Measurements from ENCODE around the gene CTU2.

DNA sequence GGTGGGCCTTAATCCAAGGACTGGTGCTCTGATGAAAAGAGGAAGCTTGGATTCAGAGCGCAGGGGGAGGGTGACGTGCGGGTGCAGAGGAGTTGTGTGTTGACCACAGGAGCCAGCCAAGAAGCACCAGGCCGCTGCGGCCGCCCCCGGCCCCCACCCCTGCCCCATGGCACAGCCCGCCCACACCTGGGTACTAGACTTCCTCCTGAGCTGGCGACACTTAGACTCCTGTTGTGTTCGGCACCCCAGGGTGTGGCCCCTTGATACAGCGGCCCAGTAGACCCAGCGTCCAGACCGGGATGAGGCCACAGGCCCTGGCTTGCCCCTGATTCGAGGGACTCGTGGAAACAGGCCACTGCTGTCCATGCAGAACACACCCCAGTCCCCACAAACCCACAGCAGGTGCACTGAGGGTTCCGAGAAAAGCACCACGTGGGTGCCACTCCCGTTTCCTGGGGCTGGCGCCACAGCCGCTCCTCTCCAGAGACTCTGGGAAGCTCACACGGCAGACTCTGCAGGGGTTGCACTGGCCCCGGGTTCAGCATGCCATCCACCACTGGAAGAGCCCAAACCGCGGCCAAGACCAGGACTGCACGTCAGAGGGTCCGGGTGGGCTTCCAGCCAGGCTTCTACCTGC lies 14.3 kb upstream of the CTU2 start:
- TF ChIP-seq, protein P1, sequence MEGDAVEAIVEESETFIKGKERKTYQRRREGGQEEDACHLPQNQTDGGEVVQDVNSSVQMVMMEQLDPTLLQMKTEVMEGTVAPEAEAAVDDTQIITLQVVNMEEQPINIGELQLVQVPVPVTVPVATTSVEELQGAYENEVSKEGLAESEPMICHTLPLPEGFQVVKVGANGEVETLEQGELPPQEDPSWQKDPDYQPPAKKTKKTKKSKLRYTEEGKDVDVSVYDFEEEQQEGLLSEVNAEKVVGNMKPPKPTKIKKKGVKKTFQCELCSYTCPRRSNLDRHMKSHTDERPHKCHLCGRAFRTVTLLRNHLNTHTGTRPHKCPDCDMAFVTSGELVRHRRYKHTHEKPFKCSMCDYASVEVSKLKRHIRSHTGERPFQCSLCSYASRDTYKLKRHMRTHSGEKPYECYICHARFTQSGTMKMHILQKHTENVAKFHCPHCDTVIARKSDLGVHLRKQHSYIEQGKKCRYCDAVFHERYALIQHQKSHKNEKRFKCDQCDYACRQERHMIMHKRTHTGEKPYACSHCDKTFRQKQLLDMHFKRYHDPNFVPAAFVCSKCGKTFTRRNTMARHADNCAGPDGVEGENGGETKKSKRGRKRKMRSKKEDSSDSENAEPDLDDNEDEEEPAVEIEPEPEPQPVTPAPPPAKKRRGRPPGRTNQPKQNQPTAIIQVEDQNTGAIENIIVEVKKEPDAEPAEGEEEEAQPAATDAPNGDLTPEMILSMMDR (IDR thresholded peaks at IDR 0.05; ENCODE audit: insufficient read depth, low read length), result no peak
- no peak for TF ChIP-seq POLR2AphosphoS5 (IDR thresholded peaks at IDR 0.05; ENCODE audit: low read depth)
- TF ChIP-seq SPI1 (IDR thresholded peaks at IDR 0.05; ENCODE audit: borderline replicate concordance, low read depth), result no peak; the same call in 1 of the 2 replicates

Data from HL-60 (cell line).